Testis (tissue), 3 donors: ENCODE measurements around the gene NEU2. TPM values are rescaled to one million over a fixed set of nuclear protein-coding genes. Genes with fewer than 3 reads are reported as not detected.

Experiments
- DNase-seq: peaks from one replicate; pipeline ENCODE4 v3.0.0-alpha.2; 2019
- H3K27ac ChIP-seq, 2 donors: fragments of 200-600 bp; sonication (generic); one replicate each; pipeline ENCODE4 v1.5.1; 2019
- H3K27me3 ChIP-seq: fragments of 200-600 bp; sonication (generic); one replicate; pipeline ENCODE4 v1.5.1; 2019
- H3K36me3 ChIP-seq: fragments of 200-600 bp; sonication (generic); one replicate; pipeline ENCODE4 v1.5.1; 2017; ENCODE audit warnings: low read depth; ENCODE audit errors: missing control alignments
- H3K4me1 ChIP-seq: fragments of 200-600 bp; sonication (generic); one replicate; pipeline ENCODE4 v1.5.1; 2019
- H3K4me3 ChIP-seq, 2 donors: fragments of 200-600 bp; sonication (generic); one replicate each; pipeline ENCODE4 v1.5.1; 2017 to 2019
- H3K9me3 ChIP-seq: fragments of 200-600 bp; sonication (generic); one replicate; pipeline ENCODE4 v1.5.1; 2017
- POLR2A ChIP-seq: fragments of 450-650 bp; IDR thresholded peaks from one replicate; pipeline ENCODE4 v1.6.1; 2017; ENCODE audit warnings: antibody characterized with exemption, mild to moderate bottlenecking, moderate library complexity
- WGBS, 2 donors: methylation state at CpG; one replicate each; pipeline ENCODE4 v1.1.5; 2018; 5-methylcytosine and 5-hydroxymethylcytosine counted together
- intact Hi-C: fragments of 100-400 bp; cut with DNase I; formaldehyde crosslinking; loops from one replicate; pipeline ENCODE4 v1.15.1; 2023; ENCODE audit warnings: low total_unique reads
- polyA plus RNA-seq: library from polyadenylated mRNA; stranded (reverse); fragments of 350-450 nt; fragmentation: Illumina TruSeq; extraction: RNeasy Lipid Tissue Mini Kit (QIAGEN cat#74804); gene quantifications from one replicate; pipeline ENCODE4 v1.2.3, GENCODE V29; 2014; ENCODE audit warnings: low read depth, low replicate concordance; ENCODE audit not compliant: insufficient read depth
- total RNA-seq, 2 donors: library from RNA; depleted of rRNA; stranded (reverse); fragments of >200 nt; gene quantifications; one replicate each; pipeline ENCODE4 v1.2.3, GENCODE V29; 2016
- TF ChIP-seq, protein P1 (sequence below), 3 experiments: fragments of 450-650 bp in 2 of 3; fragments of 200-600 bp in 1 of 3; sonication (generic) in 1 of 3; IDR thresholded peaks; one replicate each; pipeline ENCODE4 v1.5.1; 2016 to 2019; ENCODE audit warnings: antibody characterized with exemption in 3 of 3, mild to moderate bottlenecking in 2 of 3, moderate library complexity in 1 of 3

Gene NEU2
- total and polyA plus RNA-seq, 3 donors from 2014 or later = not detected

DNA sequence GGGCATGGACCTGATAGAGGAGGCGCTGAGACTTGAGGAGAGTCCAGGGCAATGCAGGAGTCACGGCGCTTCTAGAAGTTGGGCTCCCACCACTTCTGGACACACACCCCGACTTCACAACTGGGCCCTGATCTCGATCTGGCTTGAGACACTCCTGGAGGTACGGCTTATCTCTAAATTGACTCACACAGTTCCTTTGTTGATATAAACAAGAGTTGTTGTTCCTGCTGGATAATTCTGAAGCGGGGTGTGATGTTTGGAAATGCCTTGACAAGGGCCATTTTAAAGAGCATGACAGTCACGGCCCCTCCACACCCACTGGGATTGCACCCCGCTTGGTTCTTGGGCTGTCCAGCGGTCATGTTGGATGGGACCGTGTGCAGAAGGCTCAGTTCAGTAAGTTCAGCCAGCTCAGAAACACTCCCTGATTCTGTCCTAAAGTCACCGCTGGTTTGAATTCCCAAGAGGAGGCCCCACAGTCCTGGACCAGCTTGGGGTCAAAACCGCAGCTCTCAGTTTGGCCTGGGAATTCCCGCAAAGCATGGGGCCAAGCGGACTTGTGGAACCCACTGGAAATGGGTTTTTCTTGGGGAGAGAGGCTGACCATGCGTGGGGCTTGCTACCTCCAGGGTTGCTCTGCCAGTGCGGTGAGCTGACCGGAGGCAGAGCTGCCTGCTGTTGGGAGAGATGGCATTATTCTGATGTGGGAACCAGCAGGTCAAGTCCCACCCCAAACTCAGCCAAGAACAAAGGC is 9.3 kb upstream of the NEU2 start:
- H3K27ac ChIP-seq = no peak overlapping the region
- intact Hi-C loops = no loop called here
- TF ChIP-seq, protein P1, sequence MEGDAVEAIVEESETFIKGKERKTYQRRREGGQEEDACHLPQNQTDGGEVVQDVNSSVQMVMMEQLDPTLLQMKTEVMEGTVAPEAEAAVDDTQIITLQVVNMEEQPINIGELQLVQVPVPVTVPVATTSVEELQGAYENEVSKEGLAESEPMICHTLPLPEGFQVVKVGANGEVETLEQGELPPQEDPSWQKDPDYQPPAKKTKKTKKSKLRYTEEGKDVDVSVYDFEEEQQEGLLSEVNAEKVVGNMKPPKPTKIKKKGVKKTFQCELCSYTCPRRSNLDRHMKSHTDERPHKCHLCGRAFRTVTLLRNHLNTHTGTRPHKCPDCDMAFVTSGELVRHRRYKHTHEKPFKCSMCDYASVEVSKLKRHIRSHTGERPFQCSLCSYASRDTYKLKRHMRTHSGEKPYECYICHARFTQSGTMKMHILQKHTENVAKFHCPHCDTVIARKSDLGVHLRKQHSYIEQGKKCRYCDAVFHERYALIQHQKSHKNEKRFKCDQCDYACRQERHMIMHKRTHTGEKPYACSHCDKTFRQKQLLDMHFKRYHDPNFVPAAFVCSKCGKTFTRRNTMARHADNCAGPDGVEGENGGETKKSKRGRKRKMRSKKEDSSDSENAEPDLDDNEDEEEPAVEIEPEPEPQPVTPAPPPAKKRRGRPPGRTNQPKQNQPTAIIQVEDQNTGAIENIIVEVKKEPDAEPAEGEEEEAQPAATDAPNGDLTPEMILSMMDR (IDR thresholded peaks at IDR 0.05) = no peak
- TF ChIP-seq POLR2A = no peak
- H3K4me1 ChIP-seq = no peaks in the 10 kb centered on the region
- H3K4me3 ChIP-seq = no peak overlapping the region
- no peak for DNase-seq
- no peaks in the 10 kb centered on the region for H3K9me3 ChIP-seq
- no peaks in the 10 kb centered on the region for H3K36me3 ChIP-seq
- 87 to 94% methylated on average over 15 to 18 of the region's 18 CpGs for WGBS, 2 donors
- no peaks in the 10 kb centered on the region for H3K27me3 ChIP-seq

DNA sequence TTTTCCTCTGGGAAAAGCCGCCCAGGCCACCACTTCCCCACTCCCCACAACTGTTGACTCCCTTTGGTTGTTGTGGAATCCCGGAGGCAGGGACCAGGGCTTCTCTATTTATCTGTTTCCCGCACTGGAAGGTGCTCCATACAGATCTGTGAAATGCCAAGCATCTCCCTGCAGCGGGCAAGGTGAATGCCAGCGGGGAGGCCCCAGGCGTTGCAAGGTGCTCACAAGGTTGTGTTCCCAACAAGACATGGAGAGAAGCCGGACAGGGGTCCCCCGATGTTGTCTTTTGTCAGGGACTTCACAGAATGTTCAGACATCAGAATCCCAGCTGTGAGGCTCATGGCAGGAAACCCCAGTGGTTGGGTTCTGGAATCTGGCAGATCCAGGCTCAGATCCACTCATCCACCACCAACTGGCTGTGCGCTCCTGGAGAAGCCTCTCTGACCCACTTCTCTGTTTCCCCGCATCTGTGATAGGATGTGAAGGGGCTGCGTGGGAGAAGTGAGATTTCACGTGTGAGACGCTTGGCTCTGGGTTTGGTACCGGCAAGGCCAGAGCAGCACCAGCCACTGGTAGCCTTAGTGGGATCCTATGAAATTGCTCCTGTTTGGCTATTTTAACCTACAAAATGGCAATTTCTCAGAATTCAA is 8.6 kb upstream of the NEU2 start:
- Histone ChIP-seq H3K27ac (no peak overlapping the region), H3K36me3 (no peaks in the 10 kb centered on the region), H3K4me3 (no peak overlapping the region), H3K4me1 (no peaks in the 10 kb centered on the region), H3K27me3 (no peaks in the 10 kb centered on the region), H3K9me3 (no peaks in the 10 kb centered on the region)
- 92 to 94% methylated on average over 14 of the region's 14 CpGs for WGBS, 2 donors
- intact Hi-C loops = no loop called here
- no peak for DNase-seq
- no peak for TF ChIP-seq POLR2A
- TF ChIP-seq, protein P1 (IDR thresholded peaks at IDR 0.05) = no peak

DNA sequence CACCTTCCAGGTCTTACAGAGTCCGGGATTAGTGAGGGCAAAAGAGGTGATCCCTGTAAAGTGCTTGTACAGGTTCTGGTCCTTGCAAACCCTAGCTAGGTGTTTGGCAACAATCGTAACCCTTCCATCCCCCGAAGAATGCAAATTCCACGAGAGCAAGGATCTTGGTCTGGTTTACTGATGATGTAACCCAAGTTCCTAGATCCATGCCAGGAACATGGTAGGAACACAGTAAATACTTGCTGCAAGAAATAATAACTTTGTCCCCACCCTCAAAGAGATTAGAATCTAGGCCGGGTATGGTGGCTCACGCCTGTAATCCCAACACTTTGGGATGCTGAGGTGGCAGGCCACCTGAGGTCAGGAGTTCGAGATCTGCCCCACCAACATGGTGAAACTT is 6.8 kb upstream of the NEU2 start:
- H3K27ac ChIP-seq = no peak overlapping the region
- no peaks in the 10 kb centered on the region for H3K9me3 ChIP-seq
- DNase-seq = no peak
- 86 to 90% methylated on average over 7 of the region's 7 CpGs for WGBS, 2 donors
- intact Hi-C loops = no loop called here
- no peaks in the 10 kb centered on the region for H3K36me3 ChIP-seq
- no peak for TF ChIP-seq POLR2A
- TF ChIP-seq, protein P1 (IDR thresholded peaks at IDR 0.05) = no peak
- no peaks in the 10 kb centered on the region for H3K4me1 ChIP-seq
- H3K27me3 ChIP-seq = no peaks in the 10 kb centered on the region
- no peak overlapping the region for H3K4me3 ChIP-seq

DNA sequence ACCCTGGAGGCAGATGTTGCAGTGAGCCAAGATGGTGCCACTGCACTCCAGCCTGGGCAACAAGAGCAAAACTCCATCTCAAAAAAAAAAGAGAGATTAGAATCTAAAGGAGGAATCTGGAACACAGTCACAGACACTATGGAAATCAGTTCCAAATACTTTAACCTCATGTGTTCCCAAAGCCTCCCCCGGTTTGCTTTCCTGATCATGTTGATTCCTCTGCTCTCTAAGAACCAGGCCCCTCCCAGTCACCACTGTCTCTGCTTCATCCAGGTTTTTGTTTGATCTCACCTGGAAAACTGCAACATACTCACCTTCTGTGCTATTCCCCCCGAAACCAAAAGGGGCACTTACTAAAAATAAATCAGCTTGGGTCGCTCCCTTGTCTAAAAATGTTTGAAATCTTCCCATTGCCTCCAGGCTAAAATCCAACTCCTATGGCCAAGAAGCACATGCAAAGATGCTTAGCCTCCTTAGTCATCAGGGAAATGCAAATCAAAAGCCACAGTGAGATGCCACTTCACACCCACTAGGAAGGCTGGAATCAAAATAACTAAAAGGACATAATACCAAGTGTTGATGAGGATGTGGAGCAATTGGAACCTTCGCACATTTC is 6.2 kb upstream of the NEU2 start:
- no peaks in the 10 kb centered on the region for H3K27me3 ChIP-seq
- WGBS, 2 donors = 87 to 90% methylated on average over 4 of the region's 4 CpGs
- no peak overlapping the region for H3K27ac ChIP-seq
- TF ChIP-seq POLR2A = no peak
- TF ChIP-seq, protein P1 (IDR thresholded peaks at IDR 0.05) = no peak
- no peak overlapping the region for H3K4me3 ChIP-seq
- no peaks in the 10 kb centered on the region for H3K36me3 ChIP-seq
- H3K9me3 ChIP-seq = no peaks in the 10 kb centered on the region
- DNase-seq = no peak
- H3K4me1 ChIP-seq = no peaks in the 10 kb centered on the region
- intact Hi-C loops = no loop called here
